Measurements from ENCODE around the gene JARID2. TPM values are rescaled to one million over a fixed set of nuclear protein-coding genes. Genes with fewer than 3 reads are reported as not detected.
A peak's percentile ranks its signal among the peaks of the same experiment; 100 is the strongest.

JARID2 gene
- total and polyA plus RNA-seq, 2 of the 4 experiments (the other 2 are of a cell fraction): 9.6 to 12.9 TPM

DNA sequence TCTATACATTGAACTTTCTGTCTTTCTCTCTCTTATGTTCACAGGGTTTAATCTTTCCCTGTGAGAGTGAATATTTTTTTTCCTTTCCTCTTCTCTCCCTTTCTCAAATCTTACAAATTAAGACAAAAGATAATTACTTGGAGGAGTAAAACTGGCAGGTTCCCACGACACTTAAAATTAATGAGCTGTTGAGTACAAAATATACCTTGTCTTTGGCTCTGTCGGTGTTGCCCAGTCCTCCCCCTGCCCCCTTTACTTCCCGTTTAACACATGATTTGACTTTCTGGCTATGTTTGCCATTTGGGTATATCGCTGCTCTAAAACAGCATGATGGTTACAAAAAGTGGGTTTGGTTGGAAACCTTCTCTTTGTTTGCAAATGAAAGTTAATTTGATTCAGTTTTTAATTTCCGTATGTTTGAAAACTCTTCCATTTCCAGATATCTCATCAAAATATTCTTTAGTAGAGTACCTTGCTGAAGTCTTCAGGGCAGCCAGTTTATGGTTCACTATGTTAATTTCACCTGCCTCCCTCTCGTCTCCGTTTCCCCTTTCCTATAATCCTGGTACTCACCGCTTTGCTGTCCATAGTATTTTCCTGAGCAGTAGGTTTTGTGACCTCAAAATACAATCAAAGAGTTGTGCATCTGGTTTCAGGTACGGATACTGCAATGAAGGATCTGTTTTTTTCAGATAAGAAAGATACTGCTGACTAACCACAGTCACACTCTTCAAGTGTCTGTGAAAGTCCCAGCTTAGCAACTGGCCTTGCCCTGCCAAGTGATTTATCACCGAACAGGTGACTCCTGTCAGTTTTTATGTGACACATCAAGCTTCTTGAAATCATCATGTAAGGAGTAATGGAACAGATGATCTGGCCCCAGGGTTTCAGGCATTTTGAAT is 235.8 kb downstream of the JARID2 start (continued):
- TF ChIP-seq, protein P1, sequence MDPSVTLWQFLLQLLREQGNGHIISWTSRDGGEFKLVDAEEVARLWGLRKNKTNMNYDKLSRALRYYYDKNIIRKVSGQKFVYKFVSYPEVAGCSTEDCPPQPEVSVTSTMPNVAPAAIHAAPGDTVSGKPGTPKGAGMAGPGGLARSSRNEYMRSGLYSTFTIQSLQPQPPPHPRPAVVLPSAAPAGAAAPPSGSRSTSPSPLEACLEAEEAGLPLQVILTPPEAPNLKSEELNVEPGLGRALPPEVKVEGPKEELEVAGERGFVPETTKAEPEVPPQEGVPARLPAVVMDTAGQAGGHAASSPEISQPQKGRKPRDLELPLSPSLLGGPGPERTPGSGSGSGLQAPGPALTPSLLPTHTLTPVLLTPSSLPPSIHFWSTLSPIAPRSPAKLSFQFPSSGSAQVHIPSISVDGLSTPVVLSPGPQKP (IDR thresholded peaks at IDR 0.05; ENCODE audit: borderline replicate concordance, low read depth, low read length): no peak
- no peak for TF ChIP-seq POLR2A (IDR thresholded peaks at IDR 0.05; ENCODE audit: low read depth, low read length)

DNA sequence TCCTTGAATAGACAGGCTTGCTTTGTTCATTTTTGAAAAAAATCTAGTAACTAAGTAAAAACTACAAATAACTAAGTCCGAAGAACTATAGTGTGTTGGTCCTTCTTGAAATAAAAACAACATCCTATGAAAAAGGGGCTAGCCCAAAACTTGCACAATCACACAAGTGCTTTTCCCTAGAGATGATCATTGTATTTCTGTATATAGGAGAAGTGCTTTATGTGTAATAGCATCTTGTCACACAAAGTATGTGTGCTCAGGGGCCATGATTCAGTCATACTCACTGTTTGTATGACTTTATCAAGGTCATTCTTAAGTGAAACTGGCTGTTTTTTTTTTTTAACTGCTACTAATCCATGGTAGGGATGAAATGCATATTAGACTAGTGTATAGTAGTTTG is 237.2 kb downstream of the JARID2 start:
- H3K23ac ChIP-seq (ENCODE audit: low read depth, low read length): no peak overlapping the region
- peaks cover 31 to 70% of the 10 kb centered on the region in 2 experiments for H3K79me1 ChIP-seq (ENCODE audit: low read depth in 1 of 2, low read length in 2 of 2)
- ATAC-seq (ENCODE audit: low read depth) (no peak), DNase-seq (peak; percentile 65)
- no peak overlapping the region for H3K9ac ChIP-seq (ENCODE audit: low read depth, low read length)
- no peak overlapping the region for H3K4ac ChIP-seq (ENCODE audit: low read depth, low read length)
- no peak overlapping the region for H4K91ac ChIP-seq (ENCODE audit: insufficient read depth, low read depth, low read length)
- no peak overlapping the region for H2BK5ac ChIP-seq (ENCODE audit: low read depth, low read length, poor library complexity, severe bottlenecking)
- no peak overlapping the region for H3K14ac ChIP-seq (replicated peaks; ENCODE audit: low read depth, low read length)
- WGBS, 2 experiments (ENCODE audit: extremely low coverage in 2 of 2, insufficient read length in 1 of 2): no CpG with 5 or more reads among the region's 1 CpG
- dilution Hi-C loops (cut with HindIII; ENCODE audit: low sequenced_read_pairs, unreplicated experiment) (no loop called here), in situ Hi-C loops (cut with MboI; ENCODE audit: low sequenced_read_pairs) (no loop called here), intact Hi-C loops (cut with micrococcal nuclease) (no loop called here)
- no peak overlapping the region for H4K8ac ChIP-seq (ENCODE audit: low read depth in 2 of 2, low read length in 2 of 2)
- peaks cover 10% of the 10 kb centered on the region for H3K36me3 ChIP-seq (ENCODE audit: control insufficient read depth, insufficient read depth, low read length)
- H2BK120ac ChIP-seq (ENCODE audit: low read depth, low read length): no peak overlapping the region
- H3K27me3 ChIP-seq (ENCODE audit: control insufficient read depth, insufficient read depth, low read length): no peaks in the 10 kb centered on the region
- no peak overlapping the region for H3K4me3 ChIP-seq (ENCODE audit: insufficient read depth, low read depth, low read length)
- no peak overlapping the region for H3K4me2 ChIP-seq (ENCODE audit: low read depth, low read length)
- H2BK15ac ChIP-seq (ENCODE audit: low read depth, low read length): no peak overlapping the region
- ChIA-PET CTCF (no interaction called here), POLR2A (ENCODE audit: unreplicated experiment) (no interaction called here)
- no peak overlapping the region for H2BK20ac ChIP-seq (ENCODE audit: low read depth, low read length)
- H2AK5ac ChIP-seq (ENCODE audit: low read depth, low read length): no peak overlapping the region
- BruUV-seq (replicated peaks): no TSS peak
- H3K27ac ChIP-seq (ENCODE audit: insufficient read depth, low read length): no peak overlapping the region
- peaks cover 20% of the 10 kb centered on the region for H3K9me1 ChIP-seq (ENCODE audit: insufficient read depth, low read length)
- no peak overlapping the region for H4K5ac ChIP-seq (ENCODE audit: low read depth, low read length)
- H3K4me1 ChIP-seq (ENCODE audit: control insufficient read depth, insufficient read depth, low read length): peaks cover 7% of the 10 kb centered on the region
- H2AK9ac ChIP-seq (replicated peaks; ENCODE audit: low read depth, low read length, poor library complexity): no peak overlapping the region
- peaks cover 9% of the 10 kb centered on the region; the same call in 1 of the 2 replicates for H4K20me1 ChIP-seq (ENCODE audit: insufficient read depth, low read length)
- no peak overlapping the region for H2AFZ ChIP-seq (replicated peaks; ENCODE audit: low read length, poor library complexity)
- no peak overlapping the region for H3K56ac ChIP-seq (ENCODE audit: extremely low read depth, insufficient read depth, low read length)
- no peak overlapping the region for H3K18ac ChIP-seq (ENCODE audit: low read depth, low read length)
- TF ChIP-seq CEBPB (IDR thresholded peaks at IDR 0.05; ENCODE audit: low read depth, low read length) (peak; percentile 86), FOS (IDR thresholded peaks at IDR 0.05; ENCODE audit: low read depth, low read length) (0 out of 2 replicates have a peak, but pooled peaks have one; percentile 10), RCOR1 (IDR thresholded peaks at IDR 0.05; ENCODE audit: insufficient replicate concordance, low read length) (no peak), MXI1 (IDR thresholded peaks at IDR 0.05; ENCODE audit: borderline replicate concordance, low read depth, low read length) (no peak), NFE2L2 (IDR thresholded peaks at IDR 0.05; ENCODE audit: low read depth, low read length) (no peak)
- no peaks in the 10 kb centered on the region for H3K9me3 ChIP-seq (ENCODE audit: control insufficient read depth, insufficient read depth, low read length)
